ENCODE measurements around the gene MLXIP. TPM values are rescaled to one million over a fixed set of nuclear protein-coding genes. Genes with fewer than 3 reads are reported as not detected.

MLXIP gene
- polyA plus RNA-seq, 4 donors, result 28.4 to 35.4 (median 31.3) TPM

GRCh38 chr12:122121745-122122144 lies 43.2 kb downstream of the MLXIP start:
- DNase-seq (ENCODE audit: low read depth in 4 of 4, low spot score in 3 of 4), result no peak

DNA sequence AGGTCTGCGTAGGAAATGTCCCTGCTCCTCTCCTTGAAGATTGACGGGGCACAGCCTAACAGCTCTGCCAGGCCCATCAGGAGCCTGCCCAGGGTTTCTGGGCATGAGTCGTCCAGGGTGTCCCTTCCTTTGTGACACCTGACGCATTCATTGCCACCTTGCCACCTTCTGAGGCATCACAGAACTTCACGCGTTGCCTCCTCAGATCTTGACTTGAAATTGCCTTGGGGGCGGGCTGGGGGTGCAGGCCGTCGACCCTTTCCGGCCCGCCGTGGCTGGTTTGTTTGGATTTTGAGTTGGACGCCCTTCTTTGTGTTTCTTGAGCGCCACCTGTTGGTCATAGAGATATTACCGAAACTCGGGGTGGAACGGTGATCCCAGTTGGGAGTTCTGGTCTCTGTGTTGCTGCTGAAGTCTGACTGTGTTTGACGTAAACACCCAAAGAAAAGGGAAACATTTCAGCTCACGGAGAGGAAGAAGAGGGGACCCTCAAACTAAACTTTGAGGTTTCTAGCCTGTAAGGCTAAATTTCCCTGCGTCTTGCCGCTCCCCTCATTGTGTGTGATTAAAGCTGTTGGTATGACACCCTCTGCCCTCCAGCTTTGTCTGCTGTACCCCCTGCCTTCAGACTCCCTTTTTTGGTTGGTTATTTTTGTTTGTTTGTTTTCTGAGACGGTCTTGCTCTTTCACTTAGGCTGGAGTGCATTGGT lies 44.6 kb downstream of the MLXIP start:
- peak; percentile 65 to 72 (median 66) for DNase-seq (ENCODE audit: low read depth in 4 of 4, low spot score in 3 of 4)

DNA sequence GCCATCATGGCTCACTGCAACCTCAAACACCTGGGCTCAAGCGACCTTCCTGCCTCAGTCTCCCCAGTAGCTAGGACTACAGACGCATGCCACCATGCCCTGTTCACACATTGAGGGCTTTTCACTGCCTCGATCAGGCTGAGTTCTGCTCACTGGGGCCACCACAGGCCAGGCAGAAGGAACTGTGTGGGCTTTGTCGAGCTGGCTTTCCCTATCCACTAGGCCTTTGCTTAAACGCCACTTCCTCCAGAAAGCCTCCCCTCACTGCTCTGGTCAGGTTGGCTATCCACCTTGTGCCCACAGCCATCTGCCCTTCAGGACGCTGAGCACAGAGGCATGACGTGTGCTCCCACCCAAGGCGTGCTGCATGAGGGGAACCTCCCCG lies 45.2 kb downstream of the MLXIP start:
- no peak for DNase-seq (ENCODE audit: low read depth in 4 of 4, low spot score in 3 of 4)

DNA sequence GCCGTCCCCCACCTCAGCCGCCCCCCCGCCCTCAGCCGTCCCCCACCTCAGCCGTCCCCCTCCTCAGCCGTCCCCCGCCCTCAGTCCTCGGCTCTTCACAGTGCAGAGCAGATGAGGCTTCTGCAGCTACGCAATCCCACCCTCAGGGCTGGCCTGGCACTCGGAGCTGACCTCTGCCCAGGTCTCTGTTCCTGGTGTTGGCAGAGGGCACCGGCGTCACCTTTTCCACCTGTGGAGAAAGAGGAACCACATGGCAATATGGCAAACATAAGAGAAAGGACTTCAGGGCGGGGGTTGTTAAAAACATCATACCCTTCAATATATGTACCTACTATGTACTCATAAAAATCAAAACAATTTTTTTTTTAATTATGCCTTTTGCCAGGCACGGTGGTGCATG lies 45.8 kb downstream of the MLXIP start:
- no peak for DNase-seq (ENCODE audit: low read depth in 4 of 4, low spot score in 3 of 4)

GRCh38 chr12:122125452-122126341 lies 47.1 kb downstream of the MLXIP start:
- DNase-seq (ENCODE audit: low read depth in 4 of 4, low spot score in 3 of 4), result no peak

- DNase-seq (ENCODE audit: low read depth in 4 of 4, low spot score in 3 of 4), result no peak
Measured at GRCh38 chr12:122126342-122126635, 47.7 kb downstream of the MLXIP start.

DNA sequence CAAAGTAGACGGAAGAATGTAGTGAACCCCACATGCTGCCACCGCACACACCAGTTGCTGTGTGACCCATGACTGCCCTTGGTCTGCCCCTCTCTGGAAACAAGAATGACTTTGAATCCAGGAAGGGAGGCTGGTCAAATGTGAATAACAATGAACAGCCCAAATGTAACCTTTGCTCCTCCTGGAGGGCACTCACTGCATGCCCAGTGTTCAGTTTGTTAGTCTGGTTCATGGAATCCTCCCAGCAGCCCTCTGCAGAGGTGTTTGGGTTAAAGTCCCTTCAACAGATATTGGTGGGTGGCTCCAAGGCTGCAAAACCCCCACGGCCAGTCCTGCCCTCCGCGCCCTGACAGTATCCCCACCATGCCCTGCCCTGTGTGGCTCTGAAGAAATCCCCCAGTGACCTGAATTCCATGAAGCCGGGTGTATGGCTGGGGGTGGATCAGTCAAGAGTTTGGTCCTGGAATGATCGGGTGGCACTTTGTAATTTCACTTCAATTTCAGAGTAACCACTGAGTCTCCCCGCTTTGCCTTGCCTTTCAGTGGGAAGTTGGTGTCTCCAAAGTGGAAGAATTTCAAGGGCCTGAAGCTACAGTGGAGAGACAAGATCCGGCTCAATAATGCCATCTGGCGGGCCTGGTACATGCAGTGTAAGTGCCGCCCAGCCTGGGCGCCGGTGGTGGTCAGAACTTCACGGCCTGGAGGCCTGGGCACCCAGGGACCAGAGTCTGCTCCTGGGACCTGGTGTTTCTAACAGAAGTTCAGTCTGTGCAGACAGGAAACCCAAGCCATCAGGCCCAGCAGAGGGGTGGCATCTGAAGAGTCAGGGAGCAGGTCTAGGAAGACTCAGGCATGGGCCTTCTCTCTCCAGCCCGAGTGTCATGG lies 48.4 kb downstream of the MLXIP start:
- DNase-seq (ENCODE audit: low read depth in 4 of 4, low spot score in 3 of 4), result no peak

- no peak for DNase-seq (ENCODE audit: low read depth in 4 of 4, low spot score in 3 of 4)
Measured at GRCh38 chr12:122127839-122128238, 49.3 kb downstream of the MLXIP start.

GRCh38 chr12:122128481-122128880 lies 49.9 kb downstream of the MLXIP start:
- no peak for DNase-seq (ENCODE audit: low read depth in 4 of 4, low spot score in 3 of 4)

DNA sequence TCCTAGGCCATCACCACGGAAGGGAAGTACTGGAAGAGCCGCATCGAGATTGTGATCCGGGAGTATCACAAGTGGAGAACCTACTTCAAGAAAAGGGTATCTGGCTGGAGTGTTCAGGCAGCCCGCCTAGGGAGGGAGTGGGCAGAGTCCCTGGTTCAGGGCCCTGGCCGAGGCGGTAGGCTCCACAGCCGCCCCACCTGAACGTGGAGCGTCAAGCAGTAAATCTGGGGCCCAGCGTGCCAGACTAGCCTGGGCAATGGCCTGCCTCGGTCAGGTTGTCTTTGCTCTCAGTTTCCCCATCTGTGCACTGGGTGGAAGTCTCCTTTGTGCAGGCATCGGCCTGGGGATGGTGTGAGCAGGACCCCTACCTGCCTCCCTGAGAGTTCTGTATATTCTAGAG lies 50.6 kb downstream of the MLXIP start:
- no peak for DNase-seq (ENCODE audit: low read depth in 4 of 4, low spot score in 3 of 4)

- no peak for DNase-seq (ENCODE audit: low read depth in 4 of 4, low spot score in 3 of 4)
Measured at GRCh38 chr12:122130150-122130549, 51.6 kb downstream of the MLXIP start.

DNA sequence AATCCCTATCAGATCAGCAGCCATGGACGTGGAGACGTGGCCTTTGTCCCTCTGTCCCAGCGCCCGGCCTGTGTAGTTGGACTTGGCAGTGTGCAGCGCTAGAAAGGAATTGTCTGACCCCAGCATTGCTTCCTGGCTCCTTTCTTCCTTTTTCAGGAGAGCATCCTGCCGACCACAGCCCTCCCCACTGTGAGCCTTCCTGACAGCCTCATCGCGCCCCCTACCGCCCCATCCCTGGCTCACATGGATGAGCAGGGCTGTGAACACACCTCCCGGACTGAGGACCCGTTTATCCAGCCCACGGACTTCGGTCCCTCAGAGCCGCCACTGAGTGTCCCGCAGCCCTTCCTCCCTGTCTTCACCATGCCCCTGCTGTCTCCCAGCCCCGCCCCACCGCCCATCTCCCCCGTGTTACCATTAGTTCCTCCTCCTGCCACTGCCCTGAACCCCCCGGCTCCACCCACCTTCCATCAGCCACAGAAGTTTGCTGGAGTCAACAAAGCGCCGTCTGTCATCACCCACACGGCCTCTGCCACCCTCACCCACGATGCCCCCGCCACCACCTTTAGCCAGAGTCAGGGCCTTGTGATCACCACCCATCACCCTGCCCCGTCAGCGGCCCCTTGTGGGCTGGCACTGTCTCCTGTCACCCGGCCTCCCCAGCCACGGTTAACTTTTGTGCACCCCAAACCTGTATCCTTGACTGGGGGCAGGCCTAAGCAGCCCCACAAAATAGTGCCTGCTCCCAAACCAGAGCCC lies 54.8 kb downstream of the MLXIP start:
- DNase-seq (ENCODE audit: low read depth in 4 of 4, low spot score in 3 of 4), result no peak

- DNase-seq (ENCODE audit: low read depth in 4 of 4, low spot score in 3 of 4), result no peak
Measured at GRCh38 chr12:122135437-122136031, 57.0 kb downstream of the MLXIP start.

DNA sequence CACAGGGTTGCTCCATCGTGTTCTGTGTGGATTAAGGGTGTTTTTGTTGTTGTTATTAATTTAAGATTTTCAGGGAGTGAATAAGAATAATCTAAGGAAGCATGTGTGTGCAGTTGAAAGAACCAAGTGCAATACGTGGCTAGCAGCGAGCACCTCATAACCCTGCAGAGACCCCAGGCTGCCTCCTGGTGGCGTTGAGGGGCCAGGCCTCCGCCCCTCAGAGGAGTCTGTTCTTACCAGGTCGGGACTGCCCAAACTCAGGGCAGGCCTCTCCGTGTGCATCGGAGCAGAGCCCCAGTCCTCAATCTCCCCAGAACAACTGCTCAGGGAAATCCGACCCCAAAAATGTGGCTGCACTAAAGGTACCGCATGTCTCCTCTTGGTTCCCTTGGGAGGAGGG lies 58.7 kb downstream of the MLXIP start:
- DNase-seq (ENCODE audit: low read depth in 4 of 4, low spot score in 3 of 4), result no peak

GRCh38 chr12:122137681-122138080 lies 59.1 kb downstream of the MLXIP start:
- DNase-seq (ENCODE audit: low read depth in 4 of 4, low spot score in 3 of 4), result peak in 1 of 4 donors; percentile 24

- DNase-seq (ENCODE audit: low read depth in 4 of 4, low spot score in 3 of 4), result no peak
Measured at GRCh38 chr12:122138181-122138580, 59.6 kb downstream of the MLXIP start.

DNA sequence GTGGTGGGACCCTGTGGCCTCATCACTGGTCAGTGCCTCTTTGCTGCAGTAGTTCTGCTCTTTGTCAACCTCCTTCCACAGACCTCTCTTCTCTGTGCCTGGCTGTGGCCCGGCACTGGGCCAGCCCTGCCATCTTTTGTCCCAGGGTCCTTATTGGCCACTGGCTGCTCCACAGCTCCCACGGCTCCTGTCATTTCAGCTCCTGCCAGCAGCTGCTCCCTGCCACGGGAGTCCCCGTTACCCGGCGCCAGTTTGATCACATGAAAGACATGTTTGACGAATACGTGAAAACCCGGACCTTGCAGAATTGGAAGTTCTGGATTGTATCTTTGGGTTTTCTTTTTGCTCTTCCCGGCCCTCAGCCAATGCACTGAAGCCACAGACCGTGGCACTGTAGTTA lies 60.1 kb downstream of the MLXIP start:
- DNase-seq (ENCODE audit: low read depth in 4 of 4, low spot score in 3 of 4), result no peak

DNA sequence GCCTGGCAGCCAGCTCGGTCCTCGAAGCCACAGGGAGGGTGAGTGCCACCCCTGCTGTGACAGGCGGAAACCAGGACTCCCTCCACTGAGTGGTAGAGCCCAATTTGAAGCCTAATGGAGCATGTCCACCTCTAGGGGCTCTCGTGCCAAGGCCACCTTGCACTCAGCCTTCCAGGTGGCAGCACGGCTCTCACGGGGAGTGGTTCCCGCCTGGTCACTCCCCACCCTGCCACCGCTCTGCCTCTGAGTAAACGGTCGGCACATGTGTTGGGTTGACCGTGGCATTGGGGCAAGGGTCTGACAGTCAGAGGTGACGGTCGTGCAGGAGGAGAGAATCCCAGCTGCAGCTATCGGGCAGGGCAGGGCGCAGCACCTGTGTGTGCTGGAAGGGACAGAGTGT lies 60.7 kb downstream of the MLXIP start:
- DNase-seq (ENCODE audit: low read depth in 4 of 4, low spot score in 3 of 4), result no peak

- no peak for DNase-seq (ENCODE audit: low read depth in 4 of 4, low spot score in 3 of 4)
Measured at GRCh38 chr12:122139941-122140340, 61.4 kb downstream of the MLXIP start.
